ENCODE measurements around the gene CERS1. TPM values are rescaled to one million over a fixed set of nuclear protein-coding genes. Genes with fewer than 3 reads are reported as not detected.

Gene CERS1
- total RNA-seq, 1 donor: 1.3 TPM

- H3K4me3 ChIP-seq (ENCODE audit: low read depth, low read length): no peak overlapping the region
- DNase-seq (ENCODE audit: low read depth): peak; percentile 53
- peak; percentile 98 for TF ChIP-seq CTCF (IDR thresholded peaks at IDR 0.05; ENCODE audit: insufficient read depth, low read depth, low read length)
Observed at GRCh38 chr19:18865973-18866799, 29.8 kb downstream of the CERS1 start.

- TF ChIP-seq CTCF (IDR thresholded peaks at IDR 0.05; ENCODE audit: insufficient read depth, low read depth, low read length): no peak
- no peak overlapping the region for H3K4me3 ChIP-seq (ENCODE audit: low read depth, low read length)
- DNase-seq (ENCODE audit: low read depth): no peak
Observed at GRCh38 chr19:18865106-18865972, 30.6 kb downstream of the CERS1 start.

- DNase-seq (ENCODE audit: low read depth): no peak
- H3K4me3 ChIP-seq (ENCODE audit: low read depth, low read length): no peak overlapping the region
- no peak for TF ChIP-seq CTCF (IDR thresholded peaks at IDR 0.05; ENCODE audit: insufficient read depth, low read depth, low read length)
Observed at GRCh38 chr19:18863843-18864362, 32.1 kb downstream of the CERS1 start.

- TF ChIP-seq CTCF (IDR thresholded peaks at IDR 0.05; ENCODE audit: insufficient read depth, low read depth, low read length): no peak
- no peak for DNase-seq (ENCODE audit: low read depth)
- H3K4me3 ChIP-seq (ENCODE audit: low read depth, low read length): no peak overlapping the region
Observed at GRCh38 chr19:18862976-18863842, 32.7 kb downstream of the CERS1 start.

GRCh38 chr19:18861917-18862316 is 34.0 kb downstream of the CERS1 start:
- no peak overlapping the region for H3K4me3 ChIP-seq (ENCODE audit: low read depth, low read length)
- no peak for DNase-seq (ENCODE audit: low read depth)
- no peak for TF ChIP-seq CTCF (IDR thresholded peaks at IDR 0.05; ENCODE audit: insufficient read depth, low read depth, low read length)

GRCh38 chr19:18861235-18861634 is 34.7 kb downstream of the CERS1 start:
- TF ChIP-seq CTCF (IDR thresholded peaks at IDR 0.05; ENCODE audit: insufficient read depth, low read depth, low read length): no peak

More at GRCh38 chr19:18861235-18861634, 34.7 kb downstream of the CERS1 start:
- no peak for DNase-seq (ENCODE audit: low read depth)
- H3K4me3 ChIP-seq (ENCODE audit: low read depth, low read length): no peak overlapping the region
